Right atrium auricular region (tissue), 2 donors: ENCODE measurements around the gene TBC1D7. TPM values are rescaled to one million over a fixed set of nuclear protein-coding genes. Genes with fewer than 3 reads are reported as not detected.

Experiments
- DNase-seq: peaks from one replicate; pipeline ENCODE4 v3.0.0-alpha.2; 2019; ENCODE audit warnings: low spot score
- H3K27ac ChIP-seq, 2 donors: fragments of 200-600 bp; sonication (generic); 1 replicate in 1 of 2; 2 replicates in 1 of 2; pipeline ENCODE4 v1.5.1; 2016 to 2019
- H3K27me3 ChIP-seq, 2 donors: fragments of 200-600 bp; sonication (generic); one replicate each; pipeline versions ENCODE4 v1.5.1 to v1.6.0; 2017 to 2019
- H3K36me3 ChIP-seq: fragments of 200-600 bp; sonication (generic); one replicate; pipeline ENCODE4 v1.5.1; 2016
- H3K4me1 ChIP-seq, 2 donors: fragments of 200-600 bp; sonication (generic); one replicate each; pipeline versions ENCODE4 v1.5.1 to v1.6.0; 2017 to 2019
- H3K4me3 ChIP-seq, 2 donors: fragments of 200-600 bp; sonication (generic); 1 replicate in 1 of 2; 2 replicates in 1 of 2; pipeline ENCODE4 v1.5.1; 2017 to 2019; ENCODE audit warnings: mild to moderate bottlenecking in 1 of 2, moderate library complexity in 1 of 2
- H3K9me3 ChIP-seq, 2 donors: fragments of 200-600 bp; sonication (generic); one replicate each; pipeline ENCODE4 v1.5.1; 2019
- total RNA-seq, 2 donors: library from RNA; depleted of rRNA; stranded (reverse); fragments of >200 nt; gene quantifications; one replicate each; pipeline ENCODE4 v1.1.0, GENCODE V29; 2016
- TF ChIP-seq, protein P1 (sequence below), 2 donors: fragments of 200-600 bp; sonication (generic); IDR thresholded peaks; one replicate each; pipeline ENCODE4 v1.5.1; 2019; ENCODE audit warnings: antibody characterized with exemption in 2 of 2

Gene TBC1D7
- total RNA-seq, 2 donors from 2014 or later: 15.0 to 27.0 TPM

GRCh38 chr6:13260101-13260598 is 68.2 kb downstream of the TBC1D7 start:
- H3K27ac ChIP-seq: no peak overlapping the region
- H3K4me1 ChIP-seq: no peaks in the 10 kb centered on the region
- peaks cover 0 to 9% of the 10 kb centered on the region in 2 donors for H3K9me3 ChIP-seq
- H3K4me3 ChIP-seq: no peak overlapping the region
- H3K36me3 ChIP-seq: no peaks in the 10 kb centered on the region
- DNase-seq: no peak
- TF ChIP-seq, protein P1, sequence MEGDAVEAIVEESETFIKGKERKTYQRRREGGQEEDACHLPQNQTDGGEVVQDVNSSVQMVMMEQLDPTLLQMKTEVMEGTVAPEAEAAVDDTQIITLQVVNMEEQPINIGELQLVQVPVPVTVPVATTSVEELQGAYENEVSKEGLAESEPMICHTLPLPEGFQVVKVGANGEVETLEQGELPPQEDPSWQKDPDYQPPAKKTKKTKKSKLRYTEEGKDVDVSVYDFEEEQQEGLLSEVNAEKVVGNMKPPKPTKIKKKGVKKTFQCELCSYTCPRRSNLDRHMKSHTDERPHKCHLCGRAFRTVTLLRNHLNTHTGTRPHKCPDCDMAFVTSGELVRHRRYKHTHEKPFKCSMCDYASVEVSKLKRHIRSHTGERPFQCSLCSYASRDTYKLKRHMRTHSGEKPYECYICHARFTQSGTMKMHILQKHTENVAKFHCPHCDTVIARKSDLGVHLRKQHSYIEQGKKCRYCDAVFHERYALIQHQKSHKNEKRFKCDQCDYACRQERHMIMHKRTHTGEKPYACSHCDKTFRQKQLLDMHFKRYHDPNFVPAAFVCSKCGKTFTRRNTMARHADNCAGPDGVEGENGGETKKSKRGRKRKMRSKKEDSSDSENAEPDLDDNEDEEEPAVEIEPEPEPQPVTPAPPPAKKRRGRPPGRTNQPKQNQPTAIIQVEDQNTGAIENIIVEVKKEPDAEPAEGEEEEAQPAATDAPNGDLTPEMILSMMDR (IDR thresholded peaks at IDR 0.05): no peak
- H3K27me3 ChIP-seq: no peaks in the 10 kb centered on the region

DNA sequence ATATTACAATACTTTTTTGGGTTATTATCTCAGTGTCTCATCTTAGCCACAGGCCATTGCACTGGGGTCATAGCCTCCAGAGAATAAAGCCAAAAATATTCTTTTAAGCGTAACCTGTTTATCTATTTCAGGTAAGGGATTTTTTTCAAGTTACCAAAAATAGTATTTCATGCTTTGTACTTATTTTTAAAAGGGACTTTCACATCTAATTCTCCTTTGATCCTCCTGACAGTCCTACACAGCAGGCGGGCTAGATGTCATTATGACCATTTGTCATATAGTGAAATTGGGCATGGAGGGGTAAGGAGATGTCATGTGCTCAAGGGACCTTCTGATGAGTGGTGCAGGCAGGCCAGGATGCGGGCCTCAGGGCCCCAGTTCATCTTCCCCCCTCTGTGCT is 68.9 kb downstream of the TBC1D7 start:
- no peaks in the 10 kb centered on the region for H3K27me3 ChIP-seq
- no peak overlapping the region for H3K27ac ChIP-seq
- no peaks in the 10 kb centered on the region for H3K4me1 ChIP-seq
- no peak for DNase-seq
- no peaks in the 10 kb centered on the region for H3K36me3 ChIP-seq
- TF ChIP-seq, protein P1 (IDR thresholded peaks at IDR 0.05): no peak
- no peak overlapping the region for H3K4me3 ChIP-seq
- H3K9me3 ChIP-seq: peaks cover 0 to 9% of the 10 kb centered on the region in 2 donors

DNA sequence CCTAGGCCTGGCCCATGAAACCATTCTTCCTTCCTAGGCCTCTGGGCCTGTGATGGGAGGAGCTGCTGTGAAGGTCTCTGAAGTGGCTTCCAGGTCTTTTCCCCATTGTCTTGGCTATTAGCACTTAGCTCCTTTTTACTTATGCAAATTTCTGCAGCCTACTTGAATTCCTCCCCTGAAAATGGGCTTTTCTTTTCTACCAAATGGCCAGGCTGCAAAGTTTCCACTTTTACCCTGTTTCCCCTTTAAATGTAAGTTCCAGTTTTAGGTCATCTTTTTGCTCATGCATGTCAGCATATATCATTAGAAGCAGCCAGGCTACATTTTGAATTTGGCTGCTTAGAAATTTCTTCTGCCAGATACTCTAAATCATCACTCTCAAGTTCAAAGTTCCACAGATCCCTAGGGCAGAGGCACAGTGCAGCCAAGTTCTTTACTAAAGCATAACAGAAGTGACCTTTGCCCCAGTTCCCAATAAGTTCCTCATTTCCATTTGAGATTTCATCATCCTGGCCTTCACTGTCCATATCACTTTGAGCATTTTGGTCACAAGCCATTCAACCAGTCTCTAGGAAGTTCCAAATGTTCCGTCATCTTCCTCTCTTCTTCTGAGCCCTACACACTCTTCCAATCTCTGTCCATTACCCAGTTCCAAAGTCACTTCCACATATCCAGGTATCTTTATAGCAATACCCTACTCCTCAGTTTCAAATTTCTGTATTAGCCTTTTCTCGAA is 71.9 kb downstream of the TBC1D7 start:
- no peaks in the 10 kb centered on the region for H3K36me3 ChIP-seq
- no peak overlapping the region for H3K4me3 ChIP-seq
- no peak overlapping the region for H3K27ac ChIP-seq
- no peaks in the 10 kb centered on the region for H3K27me3 ChIP-seq
- H3K4me1 ChIP-seq: no peaks in the 10 kb centered on the region
- no peak for DNase-seq
- TF ChIP-seq, protein P1 (IDR thresholded peaks at IDR 0.05): no peak
- peaks cover 0 to 9% of the 10 kb centered on the region in 2 donors for H3K9me3 ChIP-seq

Other genes with a start within 250 kb of the TBC1D7 start
- gene GFOD1, start 159.1 kb upstream of the TBC1D7 start, total RNA-seq: 10 to 100 TPM; 66.2 to 96.3 TPM
- gene SIRT5, start 246.1 kb upstream of the TBC1D7 start, total RNA-seq: 10 to 100 TPM; 17.9 to 31.2 TPM